GM23248 (cell line): ENCODE data around the gene RBMS1. TPM values are rescaled to one million over a fixed set of nuclear protein-coding genes. Genes with fewer than 3 reads are reported as not detected.

Experiments
- DNase-seq: peaks from one replicate; pipeline ENCODE4 v3.0.0-alpha.2; 2015
- H2AFZ ChIP-seq: fragments of 200-600 bp; sonication (generic); 2 replicates; pipeline ENCODE4 v1.6.1; 2016; ENCODE audit warnings: antibody characterized with exemption
- H3F3A ChIP-seq: fragments of 200-600 bp; sonication (generic); 2 replicates; pipeline ENCODE4 v1.6.1; 2016; ENCODE audit warnings: mild to moderate bottlenecking, antibody characterized with exemption, mixed run types; ENCODE audit not compliant: insufficient read depth
- H3K27ac ChIP-seq: fragments of 200-600 bp; sonication (generic); 2 replicates; pipeline ENCODE4 v1.5.1; 2016; ENCODE audit warnings: mild to moderate bottlenecking
- H3K27me3 ChIP-seq: fragments of 200-600 bp; sonication (generic); replicated peaks from 2 replicates; pipeline ENCODE4 v1.6.1; 2016; ENCODE audit warnings: mild to moderate bottlenecking; ENCODE audit not compliant: insufficient read depth
- H3K36me3 ChIP-seq: fragments of 200-600 bp; sonication (generic); 2 replicates; pipeline ENCODE4 v1.6.1; 2016; ENCODE audit warnings: low read depth, mild to moderate bottlenecking
- H3K4me1 ChIP-seq: fragments of 200-600 bp; sonication (generic); 2 replicates; pipeline ENCODE4 v1.6.1; 2016; ENCODE audit warnings: mild to moderate bottlenecking; ENCODE audit not compliant: insufficient read depth
- H3K4me2 ChIP-seq: fragments of 200-600 bp; sonication (generic); one replicate; pipeline ENCODE4 v1.6.1; 2016; ENCODE audit warnings: mild to moderate bottlenecking; ENCODE audit not compliant: unreplicated experiment
- H3K4me3 ChIP-seq: fragments of 200-600 bp; sonication (generic); 2 replicates; pipeline ENCODE4 v1.5.1; 2016; ENCODE audit warnings: mild to moderate bottlenecking
- H3K79me2 ChIP-seq: fragments of 200-600 bp; sonication (generic); 2 replicates; pipeline ENCODE4 v1.6.1; 2016; ENCODE audit warnings: mild to moderate bottlenecking; ENCODE audit not compliant: insufficient read depth
- H3K9ac ChIP-seq: fragments of 200-600 bp; sonication (generic); 2 replicates; pipeline ENCODE4 v1.6.1; 2016; ENCODE audit warnings: mild to moderate bottlenecking
- H3K9me2 ChIP-seq: fragments of 200-600 bp; sonication (generic); 2 replicates; pipeline ENCODE4 v1.6.1; 2016; ENCODE audit warnings: mixed run types, mild to moderate bottlenecking, moderate library complexity; ENCODE audit not compliant: insufficient read depth
- H3K9me3 ChIP-seq: fragments of 200-600 bp; sonication (generic); one replicate; pipeline ENCODE4 v1.6.1; 2017; ENCODE audit warnings: low read depth
- H4K20me1 ChIP-seq: fragments of 200-600 bp; sonication (generic); 2 replicates; pipeline ENCODE4 v1.6.0; 2016; ENCODE audit not compliant: insufficient read depth
- EZH2 ChIP-seq: fragments of 200-600 bp; sonication (generic); IDR thresholded peaks from 2 replicates; pipeline ENCODE4 v1.6.1; 2018; ENCODE audit warnings: antibody characterized with exemption, mild to moderate bottlenecking; ENCODE audit not compliant: insufficient read depth, poor library complexity, severe bottlenecking
- EZH2phosphoT487 ChIP-seq: fragments of 200-600 bp; sonication (generic); IDR thresholded peaks from 2 replicates; pipeline ENCODE4 v1.6.1; 2018; ENCODE audit warnings: antibody characterized with exemption, moderate library complexity, mild to moderate bottlenecking, low read depth; ENCODE audit not compliant: insufficient read depth
- WGBS, 2 experiments: methylation state at CpG; one replicate each; pipeline ENCODE4 v1.1.6; 2015 to 2017; ENCODE audit warnings: low lambda C conversion rate in 2 of 2, low coverage in 1 of 2; ENCODE audit errors: missing lambda C conversion rate in 2 of 2; 5-methylcytosine and 5-hydroxymethylcytosine counted together
- in situ Hi-C: fragments of 300-500 bp; cut with MboI; formaldehyde crosslinking; loops from 2 replicates; pipeline ENCODE4 v1.15.0; 2020
- polyA plus RNA-seq: library from polyadenylated mRNA; unstranded; fragments of >200 nt; fragmentation: Nextera tagmentation; extraction: Ambion mirVana; gene quantifications from 2 replicates; pipeline ENCODE4 v1.2.1, GENCODE V29; 2016
- total RNA-seq: library from RNA; depleted of rRNA; stranded (reverse); fragments of >200 nt; shearing (Covaris generic); gene quantifications from 2 replicates; pipeline ENCODE4 v1.2.3, GENCODE V29; 2014

The RBMS1 gene
- total and polyA plus RNA-seq, 2 experiments from 2014 or later, result 72.3 to 91.7 TPM

DNA sequence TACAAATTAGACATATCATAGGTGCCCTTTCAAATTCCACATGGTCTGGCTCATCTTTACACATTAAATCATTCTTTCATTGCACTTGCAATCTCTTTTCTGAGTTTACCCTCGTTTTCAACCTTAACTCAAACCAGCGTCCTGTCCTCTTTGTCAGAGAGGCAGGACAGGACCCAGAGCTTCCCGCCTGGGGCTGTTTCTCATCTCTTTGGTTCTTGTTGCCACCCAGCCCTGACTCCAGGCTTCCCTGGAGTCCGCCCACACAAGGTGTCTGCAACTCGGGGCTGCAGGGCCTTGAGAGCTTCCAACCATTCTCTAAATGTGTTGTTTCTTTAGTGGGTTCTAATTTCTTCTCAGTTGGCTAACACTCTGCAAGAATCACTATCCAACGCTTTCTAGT is 24.4 kb downstream of the RBMS1 start:
- Histone ChIP-seq H3K9ac (peak overlapping the region; percentile 42), H3K36me3 (no peaks in the 10 kb centered on the region), H3F3A (peaks cover 33% of the 10 kb centered on the region), H3K79me2 (peaks cover 100% of the 10 kb centered on the region), H3K9me3 (no peaks in the 10 kb centered on the region), H2AFZ (no peak overlapping the region), H3K4me2 (peak overlapping the region; percentile 83), H3K27me3 (no peaks in the 10 kb centered on the region), H3K4me1 (peaks cover 68% of the 10 kb centered on the region), H3K9me2 (no peaks in the 10 kb centered on the region), H4K20me1 (no peaks in the 10 kb centered on the region; the same call in 1 of the 2 replicates), H3K27ac (peak overlapping the region; percentile 78), H3K4me3 (peak overlapping the region; percentile 42; the same call in 1 of the 2 replicates)
- no peak for TF ChIP-seq EZH2phosphoT487
- no peak for TF ChIP-seq EZH2
- peak; percentile 67 for DNase-seq
- 31 to 32% methylated on average over 6 of the region's 6 CpGs for WGBS, 2 experiments
- in situ Hi-C loops, result no loop called here

DNA sequence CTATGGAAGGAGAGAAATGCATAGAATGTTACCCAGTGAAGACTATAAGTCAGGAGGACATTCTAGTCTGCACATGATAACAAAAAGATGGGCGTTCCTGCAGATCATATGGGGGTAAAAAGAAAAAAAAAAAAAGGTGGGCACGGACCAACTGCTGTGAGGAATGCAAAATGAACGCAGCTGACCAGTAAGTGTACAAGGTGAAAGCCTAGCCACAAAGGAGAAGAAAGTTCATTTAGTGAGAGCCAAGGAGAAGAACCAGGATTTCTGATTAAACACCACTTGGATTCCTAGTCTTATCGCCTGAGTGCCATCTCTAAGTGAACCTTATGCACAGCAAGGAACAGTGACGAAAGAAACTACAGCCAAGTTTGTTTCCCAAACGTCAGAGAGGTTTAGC is 26.5 kb downstream of the RBMS1 start:
- TF ChIP-seq EZH2phosphoT487 (no peak), EZH2 (no peak)
- WGBS, 2 experiments, result 82 to 85% methylated on average over 6 of the region's 6 CpGs

DNA sequence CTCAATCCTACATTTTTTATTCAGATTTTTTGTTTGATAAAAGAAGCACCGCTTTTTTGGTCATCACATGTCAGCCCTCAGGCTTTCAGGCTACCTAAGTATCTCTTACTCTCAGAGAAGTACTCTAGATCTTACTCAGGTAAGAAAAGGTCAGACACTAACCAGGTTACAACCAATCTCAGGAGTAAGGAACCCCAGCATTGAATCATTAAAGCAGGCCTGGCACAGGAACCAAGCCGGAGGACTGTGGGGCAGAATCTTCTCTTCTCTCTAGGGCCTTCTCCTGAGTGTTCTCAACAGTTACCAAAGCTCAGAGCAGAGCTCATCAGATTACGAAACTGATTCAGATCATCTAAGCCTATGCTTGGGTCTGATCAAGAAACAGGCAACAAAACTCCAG is 28.2 kb downstream of the RBMS1 start:
- no peaks in the 10 kb centered on the region for H3K9me3 ChIP-seq
- in situ Hi-C loops, result no loop called here
- peak overlapping the region; percentile 47 for H3K27ac ChIP-seq

More for the DNA sequence above, 26.5 kb downstream of the RBMS1 start:
- H3K4me3 ChIP-seq, result no peak overlapping the region
- H3K4me2 ChIP-seq, result no peak overlapping the region
- no peaks in the 10 kb centered on the region; the same call in 1 of the 2 replicates for H4K20me1 ChIP-seq
- no peak for DNase-seq
- peaks cover 100% of the 10 kb centered on the region for H3K79me2 ChIP-seq
- no peak overlapping the region for H2AFZ ChIP-seq
- H3K4me1 ChIP-seq, result peaks cover 47% of the 10 kb centered on the region
- H3K9me3 ChIP-seq, result no peaks in the 10 kb centered on the region
- H3K27ac ChIP-seq, result no peak overlapping the region
- H3K9ac ChIP-seq, result no peak overlapping the region
- H3K9me2 ChIP-seq, result no peaks in the 10 kb centered on the region
- H3K27me3 ChIP-seq, result no peaks in the 10 kb centered on the region
- in situ Hi-C loops, result no loop called here
- peaks cover 29% of the 10 kb centered on the region for H3F3A ChIP-seq
- no peaks in the 10 kb centered on the region for H3K36me3 ChIP-seq

DNA sequence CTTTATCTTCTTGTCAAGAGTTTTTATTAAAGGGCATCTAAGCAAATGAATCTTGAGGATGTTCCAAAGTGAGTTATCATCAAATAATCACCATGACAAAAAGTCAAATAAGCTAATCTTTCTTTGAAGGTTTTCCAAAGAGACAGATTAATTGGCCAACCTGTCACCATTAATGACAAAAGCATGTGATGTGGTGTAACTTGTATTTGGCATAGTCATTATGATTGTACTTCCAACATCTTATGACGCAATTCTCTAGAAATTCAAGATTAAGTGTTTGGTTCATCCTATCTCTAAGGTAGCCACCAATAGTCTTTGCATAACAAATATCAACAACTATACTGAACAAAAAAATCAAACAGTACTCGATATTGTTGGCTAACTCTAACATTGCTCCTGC is 28.6 kb downstream of the RBMS1 start:
- TF ChIP-seq EZH2, result no peak
- TF ChIP-seq EZH2phosphoT487, result no peak
- Histone ChIP-seq H3F3A (peaks cover 29% of the 10 kb centered on the region), H3K9me2 (no peaks in the 10 kb centered on the region), H3K27ac (peak overlapping the region; percentile 47), H3K27me3 (no peaks in the 10 kb centered on the region), H2AFZ (no peak overlapping the region), H3K9ac (no peak overlapping the region), H4K20me1 (peaks cover 1% of the 10 kb centered on the region; the same call in 1 of the 2 replicates), H3K4me2 (peak overlapping the region; percentile 5), H3K4me3 (no peak overlapping the region), H3K36me3 (no peaks in the 10 kb centered on the region), H3K4me1 (peaks cover 31% of the 10 kb centered on the region), H3K9me3 (no peaks in the 10 kb centered on the region), H3K79me2 (peaks cover 100% of the 10 kb centered on the region)
- peak; percentile 60 for DNase-seq
- 12% methylated on average over 2 of the region's 2 CpGs for WGBS, 2 experiments
- in situ Hi-C loops, result no loop called here

More for the DNA sequence above, 28.2 kb downstream of the RBMS1 start:
- Histone ChIP-seq H3K9ac (no peak overlapping the region), H2AFZ (no peak overlapping the region), H3K79me2 (peaks cover 100% of the 10 kb centered on the region), H3K4me1 (peaks cover 35% of the 10 kb centered on the region), H3K27me3 (no peaks in the 10 kb centered on the region), H3K4me2 (peak overlapping the region; percentile 5), H3K9me2 (no peaks in the 10 kb centered on the region), H3K4me3 (no peak overlapping the region), H3K36me3 (no peaks in the 10 kb centered on the region), H4K20me1 (no peaks in the 10 kb centered on the region; the same call in 1 of the 2 replicates), H3F3A (peaks cover 29% of the 10 kb centered on the region)
- WGBS, 2 experiments, result 88 to 98% methylated on average over 3 of the region's 3 CpGs
- TF ChIP-seq EZH2phosphoT487 (no peak), EZH2 (no peak)
- DNase-seq, result peak; percentile 51
